Smooth muscle cell (in vitro differentiated cells): ENCODE results near the gene WWOX. TPM values are rescaled to one million over a fixed set of nuclear protein-coding genes. Genes with fewer than 3 reads are reported as not detected.
A peak's percentile ranks its signal among the peaks of the same experiment; 100 is the strongest.

Experiments
- DNase-seq: peaks from one replicate; lab custom pipeline; 2025; ENCODE audit not compliant: unreplicated experiment; lab: John Stamatoyannopoulos, UW
- H2AFZ ChIP-seq: fragments of 200-600 bp; sonication (generic); 2 replicates; pipeline ENCODE4 v1.6.0; 2016; ENCODE audit warnings: antibody characterized with exemption, low read depth, mild to moderate bottlenecking
- H3F3A ChIP-seq: fragments of 200-600 bp; sonication (generic); 2 replicates; pipeline ENCODE4 v1.6.0; 2017; ENCODE audit warnings: antibody characterized with exemption, low read depth
- H3K27ac ChIP-seq: fragments of 200-600 bp; sonication (generic); 2 replicates; pipeline ENCODE4 v1.5.1; 2016; ENCODE audit warnings: low read depth, mild to moderate bottlenecking
- H3K27me3 ChIP-seq: fragments of 200-600 bp; sonication (generic); 2 replicates; pipeline ENCODE4 v1.6.1; 2016; ENCODE audit warnings: low read depth, mild to moderate bottlenecking
- H3K36me3 ChIP-seq: fragments of 200-600 bp; sonication (generic); 2 replicates; pipeline ENCODE4 v1.5.1; 2016; ENCODE audit warnings: low read depth
- H3K4me1 ChIP-seq: fragments of 200-600 bp; sonication (generic); 2 replicates; pipeline ENCODE4 v1.5.1; 2016; ENCODE audit warnings: low read depth
- H3K4me2 ChIP-seq: fragments of 200-600 bp; sonication (generic); 2 replicates; pipeline ENCODE4 v1.6.0; 2016; ENCODE audit warnings: mild to moderate bottlenecking
- H3K4me3 ChIP-seq: fragments of 200-600 bp; sonication (generic); 2 replicates; pipeline ENCODE4 v1.5.1; 2016; ENCODE audit warnings: mild to moderate bottlenecking
- H3K79me2 ChIP-seq: fragments of 200-600 bp; sonication (generic); 2 replicates; pipeline ENCODE4 v1.6.0; 2016; ENCODE audit warnings: low read depth, mild to moderate bottlenecking
- H3K9ac ChIP-seq: fragments of 200-600 bp; sonication (generic); 2 replicates; pipeline ENCODE4 v1.6.0; 2016; ENCODE audit warnings: low read depth
- H3K9me3 ChIP-seq: fragments of 200-600 bp; sonication (generic); replicated peaks from 2 replicates; pipeline ENCODE4 v1.5.1; 2016; ENCODE audit warnings: low read depth
- H4K20me1 ChIP-seq: fragments of 200-600 bp; sonication (generic); 2 replicates; pipeline ENCODE4 v1.6.0; 2016; ENCODE audit warnings: low read depth
- CTCF ChIP-seq: fragments of 200-600 bp; sonication (generic); IDR thresholded peaks from 2 replicates; pipeline ENCODE4 v1.5.1; 2017; ENCODE audit warnings: borderline replicate concordance, mild to moderate bottlenecking, antibody characterized with exemption; ENCODE audit not compliant: insufficient read depth, poor library complexity, severe bottlenecking
- WGBS: methylation state at CpG from one replicate; pipeline ENCODE4 v1.1.7; 2016; ENCODE audit warnings: low lambda C conversion rate; 5-methylcytosine and 5-hydroxymethylcytosine counted together
- polyA plus RNA-seq: library from polyadenylated mRNA; unstranded; fragments of >200 nt; fragmentation: Nextera tagmentation; extraction: Ambion mirVana; gene quantifications from 2 replicates; pipeline ENCODE4 v1.2.1, GENCODE V29; 2016
- total RNA-seq: library from RNA; depleted of rRNA; stranded (reverse); fragments of >200 nt; gene quantifications from 2 replicates; pipeline ENCODE4 v1.2.3, GENCODE V29; 2014

WWOX gene
- total and polyA plus RNA-seq, 2 experiments from 2014 or later: 7.5 to 14.0 TPM

- Histone ChIP-seq H4K20me1 (no peaks in the 10 kb centered on the region), H3K9me3 (no peaks in the 10 kb centered on the region), H3K4me3 (no peak overlapping the region), H3K27ac (peak overlapping the region; percentile 78), H2AFZ (peak overlapping the region; percentile 18), H3K4me2 (peak overlapping the region; percentile 38), H3K36me3 (no peaks in the 10 kb centered on the region), H3K79me2 (no peaks in the 10 kb centered on the region), H3K9ac (peak overlapping the region; percentile 3), H3K4me1 (peaks cover 14% of the 10 kb centered on the region), H3F3A (peaks cover 5% of the 10 kb centered on the region), H3K27me3 (no peaks in the 10 kb centered on the region)
- no peak for TF ChIP-seq CTCF
- no peak for DNase-seq
- WGBS: 84% methylated on average over 7 of the region's 7 CpGs
Observed at GRCh38 chr16:78211020-78211599, 111.7 kb downstream of the WWOX start.

- Histone ChIP-seq H3K9ac (peak overlapping the region; percentile 3), H3K4me3 (no peak overlapping the region), H3K4me1 (peaks cover 14% of the 10 kb centered on the region), H3K4me2 (peak overlapping the region; percentile 21), H3K79me2 (no peaks in the 10 kb centered on the region), H4K20me1 (no peaks in the 10 kb centered on the region), H3K36me3 (no peaks in the 10 kb centered on the region), H3F3A (peaks cover 5% of the 10 kb centered on the region), H2AFZ (no peak overlapping the region), H3K9me3 (no peaks in the 10 kb centered on the region), H3K27me3 (no peaks in the 10 kb centered on the region), H3K27ac (peak overlapping the region; percentile 78)
- DNase-seq: no peak
- 78% methylated on average over 2 of the region's 2 CpGs for WGBS
- no peak for TF ChIP-seq CTCF
Observed at GRCh38 chr16:78211946-78212345, 112.5 kb downstream of the WWOX start.

GRCh38 chr16:78212674-78213073, 113.2 kb downstream of the WWOX start:
- TF ChIP-seq CTCF: no peak
- Histone ChIP-seq H3K4me2 (no peak overlapping the region), H3K9ac (no peak overlapping the region), H3K4me1 (peaks cover 14% of the 10 kb centered on the region), H3K27me3 (no peaks in the 10 kb centered on the region), H4K20me1 (no peaks in the 10 kb centered on the region), H3F3A (peaks cover 5% of the 10 kb centered on the region), H3K36me3 (no peaks in the 10 kb centered on the region), H3K27ac (peak overlapping the region; percentile 58), H3K4me3 (no peak overlapping the region), H3K79me2 (no peaks in the 10 kb centered on the region), H2AFZ (no peak overlapping the region), H3K9me3 (no peaks in the 10 kb centered on the region)
- no peak for DNase-seq
- WGBS: 88% methylated on average over 7 of the region's 7 CpGs

- Histone ChIP-seq H3K4me2 (no peak overlapping the region), H3K27ac (no peak overlapping the region), H3F3A (peaks cover 5% of the 10 kb centered on the region), H3K4me1 (peaks cover 14% of the 10 kb centered on the region), H3K9ac (no peak overlapping the region), H4K20me1 (no peaks in the 10 kb centered on the region), H3K79me2 (no peaks in the 10 kb centered on the region), H3K27me3 (no peaks in the 10 kb centered on the region), H2AFZ (no peak overlapping the region), H3K36me3 (no peaks in the 10 kb centered on the region), H3K4me3 (no peak overlapping the region), H3K9me3 (no peaks in the 10 kb centered on the region)
- DNase-seq: no peak
- 62% methylated on average over 7 of the region's 7 CpGs for WGBS
- TF ChIP-seq CTCF: no peak
Observed at GRCh38 chr16:78213751-78214150, 114.3 kb downstream of the WWOX start.
